SK-N-SH treated with all-trans-retinoic acid at 6 μM for 48 hours (cell line): ENCODE measurements around the gene PRSS21.

ENCODE experiments used
- CSDC2 ChIP-seq: fragments of 250-450 bp; sonication (Bioruptor Pico); IDR thresholded peaks from 2 replicates; pipeline ENCODE4 v1.5.0; 2020; ENCODE audit warnings: mild to moderate bottlenecking, moderate library complexity
- ESRRG ChIP-seq: fragments of 250-450 bp; sonication (Bioruptor Pico); IDR thresholded peaks from 2 replicates; pipeline ENCODE4 v1.6.1; 2021; ENCODE audit warnings: mild to moderate bottlenecking
- OSR1 ChIP-seq: fragments of 250-450 bp; sonication (Bioruptor Pico); IDR thresholded peaks from 2 replicates; pipeline ENCODE4 v1.8.0; 2022; ENCODE audit warnings: moderate library complexity, mild to moderate bottlenecking, inconsistent platforms
- PATZ1 ChIP-seq: fragments of 250-450 bp; sonication (Bioruptor Pico); IDR thresholded peaks from 2 replicates; pipeline ENCODE4 v1.8.0; 2020; ENCODE audit warnings: mild to moderate bottlenecking, moderate library complexity, borderline replicate concordance
- PPARA ChIP-seq: fragments of 250-450 bp; sonication (Bioruptor Pico); IDR thresholded peaks from 2 replicates; pipeline ENCODE4 v1.5.0; 2020; ENCODE audit warnings: mild to moderate bottlenecking, borderline replicate concordance
- RARB ChIP-seq: fragments of 250-450 bp; sonication (Bioruptor Pico); IDR thresholded peaks from 2 replicates; pipeline ENCODE4 v1.8.0; 2021; ENCODE audit warnings: mild to moderate bottlenecking, moderate library complexity
- ZFP3 ChIP-seq: fragments of 250-450 bp; sonication (Bioruptor Pico); IDR thresholded peaks from 2 replicates; pipeline ENCODE4 v1.5.0; 2020; ENCODE audit warnings: mild to moderate bottlenecking, moderate library complexity
- ZFP30 ChIP-seq: fragments of 450-650 bp; formaldehyde crosslinking; IDR thresholded peaks from 2 replicates; pipeline ENCODE4 v1.5.0; 2022; ENCODE audit warnings: mild to moderate bottlenecking, moderate library complexity
- ZNF70 ChIP-seq: fragments of 450-650 bp; formaldehyde crosslinking; IDR thresholded peaks from 2 replicates; pipeline ENCODE4 v1.5.0; 2020; ENCODE audit warnings: mild to moderate bottlenecking, moderate library complexity

GRCh38 chr16:2774161-2774891, 42.7 kb upstream of the PRSS21 start:
- TF ChIP-seq PATZ1 (CRISPR knock-in tag) (no peak), ZFP3 (CRISPR knock-in tag) (no peak), ZFP30 (no peak), RARB (no peak), ESRRG (CRISPR knock-in tag) (no peak), PPARA (CRISPR knock-in tag) (no peak), ZNF70 (CRISPR knock-in tag) (no peak), OSR1 (CRISPR knock-in tag) (no peak), CSDC2 (CRISPR knock-in tag) (no peak)
